HG02852 (cell line): ENCODE results near the gene CHD5.

Experiments
- ATAC-seq: cut with Tn5 transposase; IDR thresholded peaks from one replicate; pipeline ENCODE4 v1.9.1; 2021; ENCODE audit warnings: mild to moderate bottlenecking, moderate library complexity; ENCODE audit not compliant: unreplicated experiment

Gene CHD5

DNA sequence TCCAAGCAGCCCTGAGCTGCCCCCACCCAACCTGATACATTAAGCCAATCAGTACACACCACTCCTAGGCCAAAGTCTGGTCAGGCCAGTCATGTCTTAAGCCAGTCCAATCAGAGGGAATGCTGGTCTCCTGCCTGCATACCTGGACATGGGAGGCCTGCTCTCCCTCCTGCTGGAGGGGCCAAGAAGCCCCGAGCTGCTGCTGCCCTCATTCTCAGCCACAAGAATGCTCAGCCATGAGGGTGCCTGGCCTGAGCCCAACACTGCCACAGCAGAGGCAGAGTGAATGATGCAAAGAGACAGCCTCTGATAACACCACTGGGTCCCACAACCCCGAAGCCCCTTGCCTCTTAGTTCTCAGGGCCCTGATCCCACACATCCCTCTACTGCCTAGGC, 23.0 kb downstream of the CHD5 start:
- ATAC-seq = no peak

DNA sequence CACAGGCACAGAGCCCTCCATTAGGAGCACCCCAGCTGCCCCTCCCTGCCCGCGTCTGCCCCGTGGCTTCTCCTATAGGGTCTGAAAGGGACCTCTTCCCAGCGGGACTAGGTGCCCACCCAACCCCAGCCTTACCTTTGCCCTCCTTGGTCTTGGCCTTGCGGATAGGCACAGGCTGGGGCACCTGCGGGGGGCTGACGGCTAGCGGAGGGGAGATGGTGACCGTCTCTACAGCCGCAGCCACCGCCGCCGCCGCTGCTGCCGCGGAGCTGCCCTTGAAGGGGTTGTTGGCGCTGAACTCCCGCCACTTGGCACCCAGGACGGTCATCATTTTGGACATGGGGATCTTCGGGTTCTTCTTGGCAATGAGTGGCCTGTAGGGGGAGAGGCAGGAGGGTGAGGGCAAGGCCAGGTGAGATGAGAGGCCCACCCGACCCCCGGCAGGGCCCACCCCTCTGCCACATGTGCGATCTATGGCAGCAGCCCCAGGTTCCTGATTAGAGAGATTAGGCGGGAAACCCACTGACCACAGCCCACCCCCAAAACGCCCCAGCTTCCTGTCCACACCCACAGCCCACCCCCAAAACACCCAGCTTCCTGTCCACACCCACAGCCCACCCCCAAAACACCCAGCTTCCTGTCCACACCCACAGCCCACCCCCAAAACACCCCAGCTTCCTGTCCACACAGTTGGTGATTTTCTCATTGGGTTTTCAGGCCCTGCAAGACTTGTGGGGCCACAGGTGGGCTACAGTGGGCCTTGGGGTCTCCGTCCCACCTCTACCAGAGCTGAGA, 25.4 kb downstream of the CHD5 start:
- no peak for ATAC-seq

- no peak for ATAC-seq
Observed at GRCh38 chr1:6152882-6153281, 27.2 kb downstream of the CHD5 start.

DNA sequence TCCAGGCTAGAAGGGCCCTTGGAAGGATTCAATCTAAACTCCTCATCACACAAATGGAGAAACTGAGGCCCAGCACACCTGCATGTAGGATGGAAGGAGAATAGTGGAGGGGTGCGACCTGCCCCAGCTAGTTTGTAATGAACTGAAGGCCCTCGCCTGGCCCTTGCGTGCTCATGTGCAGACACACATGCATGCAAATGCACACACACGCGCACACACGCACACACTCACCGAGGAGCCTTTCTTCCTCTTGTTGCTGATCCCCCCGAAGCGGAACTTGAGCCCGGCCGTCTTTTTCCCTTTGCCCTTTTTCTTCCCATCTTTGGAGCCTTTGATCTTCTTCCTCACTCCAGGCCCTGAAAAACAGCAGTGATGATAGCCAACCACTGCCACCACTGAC, 27.9 kb downstream of the CHD5 start:
- no peak for ATAC-seq

GRCh38 chr1:6151291-6151822, 28.8 kb downstream of the CHD5 start:
- no peak for ATAC-seq

- no peak for ATAC-seq
Observed at GRCh38 chr1:6150006-6150938, 29.8 kb downstream of the CHD5 start.

GRCh38 chr1:6149597-6149996, 30.5 kb downstream of the CHD5 start:
- ATAC-seq = no peak

- no peak for ATAC-seq
Observed at GRCh38 chr1:6148497-6149241, 31.5 kb downstream of the CHD5 start.

DNA sequence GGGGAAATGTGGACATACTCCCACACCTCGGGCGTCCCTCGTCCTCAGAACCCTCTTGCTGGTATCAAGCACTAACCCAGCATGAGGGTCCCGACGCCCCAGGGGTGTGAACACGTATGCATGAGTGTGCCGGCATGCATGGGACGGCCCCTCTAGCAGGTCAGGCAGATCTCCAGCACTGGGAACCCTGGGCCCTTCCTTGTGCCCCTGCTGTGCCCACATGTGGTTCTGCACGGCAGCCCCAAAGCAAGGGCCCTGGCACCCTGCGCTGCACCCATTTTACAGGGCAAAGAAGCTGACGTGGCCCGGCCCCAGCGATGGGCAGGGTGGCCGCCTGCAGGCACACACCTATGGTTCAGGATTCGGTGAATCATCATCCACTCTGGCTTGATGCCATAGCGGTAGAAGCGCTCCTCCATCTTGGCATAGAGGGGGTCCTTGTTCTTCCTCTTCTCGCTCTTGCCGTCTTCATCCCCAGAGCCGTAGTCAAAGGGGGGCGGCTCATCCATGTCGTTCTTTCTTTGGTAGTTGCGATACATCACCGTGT, 34.2 kb downstream of the CHD5 start:
- no peak for ATAC-seq

DNA sequence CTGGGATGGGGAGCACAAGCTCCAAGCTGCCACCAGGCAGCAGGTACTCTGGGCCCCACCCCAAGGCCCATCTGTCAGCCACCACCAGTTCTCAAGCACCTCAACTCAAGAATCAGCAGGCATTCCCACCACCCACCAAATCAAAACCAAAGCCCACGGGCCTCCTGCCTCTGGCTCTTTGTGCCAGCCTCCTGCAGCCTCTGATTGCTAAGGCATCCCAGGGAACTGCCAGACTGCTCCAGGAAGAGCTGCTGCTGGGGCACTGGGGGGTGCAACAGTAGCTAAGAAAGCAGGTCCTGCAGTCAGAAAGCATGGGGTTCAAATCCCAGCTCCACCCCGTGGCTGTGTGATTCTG, 34.7 kb downstream of the CHD5 start:
- no peak for ATAC-seq

DNA sequence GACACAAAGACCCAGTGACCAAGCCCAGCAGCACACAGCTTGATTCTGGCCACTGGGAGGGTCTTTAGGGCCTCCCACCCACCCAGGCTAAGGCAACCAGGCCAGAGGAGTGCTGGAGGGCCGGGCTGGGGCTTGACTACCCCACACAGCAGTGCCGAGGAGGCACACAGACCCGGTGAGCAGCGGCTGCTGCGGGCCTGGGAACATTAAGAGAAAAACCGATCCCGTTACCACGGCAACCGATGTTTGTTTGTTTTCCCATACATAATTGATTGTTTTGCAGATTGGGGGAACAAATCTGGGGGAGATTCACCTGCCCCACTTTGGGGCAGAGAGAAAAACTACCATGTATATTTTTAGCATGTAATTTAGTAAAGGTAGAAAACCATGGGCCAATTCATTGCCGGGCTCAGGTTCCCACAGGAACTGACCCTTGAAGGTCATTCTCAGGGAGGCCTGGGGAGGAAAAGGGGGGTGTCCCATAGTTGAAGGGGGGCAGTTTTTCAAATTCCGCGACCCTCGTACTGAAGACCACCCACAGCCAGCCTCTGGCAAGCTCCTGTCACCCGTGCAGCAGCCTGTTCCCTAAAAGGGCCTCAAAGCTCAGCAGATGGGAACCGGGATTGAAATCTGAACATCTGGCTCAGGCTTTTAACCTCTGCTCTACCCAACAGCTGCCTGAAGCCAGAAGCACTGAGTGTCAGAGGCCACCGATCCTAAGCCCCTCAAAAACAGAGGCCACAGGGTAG, 35.3 kb downstream of the CHD5 start:
- ATAC-seq = no peak

- ATAC-seq = no peak
Observed at GRCh38 chr1:6144175-6144574, 35.9 kb downstream of the CHD5 start.

- no peak for ATAC-seq
Observed at GRCh38 chr1:6143395-6143794, 36.7 kb downstream of the CHD5 start.

GRCh38 chr1:6142734-6143133, 37.4 kb downstream of the CHD5 start:
- no peak for ATAC-seq

DNA sequence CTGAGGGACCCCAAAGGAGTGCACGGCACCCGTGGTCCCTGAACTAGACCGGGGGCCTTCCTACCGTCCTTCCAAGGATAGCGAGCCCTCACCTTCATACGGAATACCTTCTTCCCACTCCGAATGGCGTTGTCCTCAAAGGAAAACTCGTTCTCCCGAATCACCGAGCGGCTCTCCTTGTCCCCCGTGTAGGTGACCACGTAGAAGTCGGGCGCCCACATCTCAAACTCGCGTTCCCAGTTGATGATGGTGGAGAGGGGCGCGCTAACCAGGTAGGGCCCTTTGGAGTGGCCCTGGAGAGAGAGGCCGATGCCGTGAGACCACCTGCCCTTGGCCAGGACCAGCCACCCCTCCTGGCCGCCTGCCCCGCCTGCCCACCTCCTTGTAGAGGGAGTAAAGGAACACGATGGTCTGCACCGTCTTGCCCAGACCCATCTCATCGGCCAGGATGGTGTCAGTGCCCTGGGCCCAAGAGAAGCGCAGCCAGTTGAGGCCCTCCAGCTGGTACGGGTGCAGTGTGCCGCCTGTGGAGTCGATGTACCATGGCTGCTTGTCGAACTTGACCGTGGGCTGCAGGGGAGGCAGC, 38.0 kb downstream of the CHD5 start:
- no peak for ATAC-seq

- ATAC-seq = no peak
Observed at GRCh38 chr1:6141592-6141991, 38.5 kb downstream of the CHD5 start.

- ATAC-seq = no peak
Observed at GRCh38 chr1:6140413-6140812, 39.7 kb downstream of the CHD5 start.

DNA sequence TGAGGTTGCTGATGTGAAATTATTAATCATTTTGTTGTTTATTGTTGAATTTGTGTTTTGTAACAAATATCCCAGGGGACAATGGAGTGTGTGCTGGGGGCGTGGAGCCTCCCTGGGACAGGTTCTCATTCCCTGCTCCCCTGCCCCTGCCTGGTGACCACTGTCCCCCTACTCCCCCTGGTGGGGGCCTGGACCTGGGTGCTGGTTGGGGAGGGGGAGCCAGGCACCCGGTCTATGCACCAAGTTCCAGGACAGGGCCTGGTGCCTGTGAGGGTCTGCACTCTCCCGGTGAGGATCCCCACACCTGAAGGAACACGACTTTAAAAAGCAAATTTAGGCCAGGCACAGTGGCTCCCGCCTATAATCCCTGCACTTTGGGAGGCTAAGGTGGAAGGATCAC, 42.4 kb downstream of the CHD5 start:
- no peak for ATAC-seq

DNA sequence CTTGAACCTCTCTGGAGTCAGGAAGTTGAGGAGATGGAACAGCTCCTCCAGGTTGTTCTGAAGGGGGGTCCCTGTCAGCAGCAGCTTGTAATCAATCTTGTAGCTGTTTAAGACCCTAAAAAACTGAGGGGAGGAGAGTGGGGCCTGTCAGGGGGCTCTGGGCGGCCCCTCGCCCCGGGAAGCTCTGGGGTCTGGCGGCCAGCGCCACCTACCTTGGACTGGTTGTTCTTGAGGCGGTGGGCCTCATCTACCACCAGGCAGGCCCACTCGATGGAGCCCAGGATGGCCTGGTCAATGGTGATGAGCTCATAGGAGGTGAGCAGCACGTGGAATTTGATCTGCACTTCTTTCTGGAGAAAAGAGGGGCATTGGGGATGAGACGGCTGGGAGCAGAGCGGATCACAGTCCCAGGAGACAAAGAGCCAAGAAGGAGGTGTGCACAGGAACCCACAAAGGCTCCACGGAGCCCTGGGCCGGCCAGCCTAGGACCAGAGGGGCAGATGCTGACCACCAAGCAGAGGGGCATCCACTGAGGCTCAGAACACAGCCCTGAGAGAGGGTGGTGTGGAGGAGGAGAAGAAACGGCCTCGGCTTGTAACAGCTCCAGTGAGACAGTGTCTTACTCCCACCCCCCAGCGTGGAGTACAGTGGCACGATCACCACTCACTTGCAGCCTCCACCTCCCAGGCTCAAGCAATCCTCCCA, 43.5 kb downstream of the CHD5 start:
- no peak for ATAC-seq
